HG02610 (cell line): ENCODE data around the gene ERICH3.

Experiments used
- ATAC-seq: cut with Tn5 transposase; IDR thresholded peaks from one replicate; pipeline ENCODE4 v1.9.1; 2021; ENCODE audit warnings: mild to moderate bottlenecking, moderate library complexity; ENCODE audit not compliant: unreplicated experiment

The ERICH3 gene

GRCh38 chr1:74673351-74674111, at the start of gene ERICH3:
TSS of gene ERICH3 (minus strand) at chr1:74673792. CDS start at chr1:74673519, 273 bp downstream.
- ATAC-seq, result peak; percentile 66

- no peak for ATAC-seq
Measured at GRCh38 chr1:74717626-74718025, 44.0 kb upstream of the ERICH3 start.

- no peak for ATAC-seq
Measured at GRCh38 chr1:74716822-74717221, 43.2 kb upstream of the ERICH3 start.

GRCh38 chr1:74715806-74716205, 42.2 kb upstream of the ERICH3 start:
- no peak for ATAC-seq

GRCh38 chr1:74715236-74715502, 41.6 kb upstream of the ERICH3 start:
- peak; percentile 34 for ATAC-seq

GRCh38 chr1:74714429-74715235, 41.0 kb upstream of the ERICH3 start:
- peak; percentile 83 for ATAC-seq

- peak; percentile 41 for ATAC-seq
Measured at GRCh38 chr1:74713849-74714248, 40.3 kb upstream of the ERICH3 start.

- no peak for ATAC-seq
Measured at GRCh38 chr1:74712881-74713280, 39.3 kb upstream of the ERICH3 start.

- ATAC-seq, result peak; percentile 47
Measured at GRCh38 chr1:74703386-74704182, 30.0 kb upstream of the ERICH3 start.

- peak; percentile 41 for ATAC-seq
Measured at GRCh38 chr1:74699331-74699730, 25.7 kb upstream of the ERICH3 start.

- ATAC-seq, result no peak
Measured at GRCh38 chr1:74697832-74698231, 24.2 kb upstream of the ERICH3 start.

- ATAC-seq, result no peak
Measured at GRCh38 chr1:74693473-74693872, 19.9 kb upstream of the ERICH3 start.

GRCh38 chr1:74690909-74691308, 17.3 kb upstream of the ERICH3 start:
- no peak for ATAC-seq

- peak; percentile 27 for ATAC-seq
Measured at GRCh38 chr1:74690364-74690696, 16.7 kb upstream of the ERICH3 start.

GRCh38 chr1:74689621-74690363, 16.2 kb upstream of the ERICH3 start:
- peak; percentile 53 for ATAC-seq

- no peak for ATAC-seq
Measured at GRCh38 chr1:74686928-74687327, 13.3 kb upstream of the ERICH3 start.

- ATAC-seq, result no peak
Measured at GRCh38 chr1:74684301-74684700, 10.7 kb upstream of the ERICH3 start.

- no peak for ATAC-seq
Measured at GRCh38 chr1:74683656-74684055, 10.1 kb upstream of the ERICH3 start.

GRCh38 chr1:74681851-74682250, 8.3 kb upstream of the ERICH3 start:
- no peak for ATAC-seq

- ATAC-seq, result peak; percentile 88
Measured at GRCh38 chr1:74681449-74681848, 7.9 kb upstream of the ERICH3 start.

- ATAC-seq, result peak; percentile 44
Measured at GRCh38 chr1:74681001-74681400, 7.4 kb upstream of the ERICH3 start.
